GM04503 (cell line): ENCODE data around the gene RRP8.

Experiments used
- DNase-seq: peaks from one replicate; pipeline ENCODE4 v3.0.0-alpha.2; 2012; ENCODE audit warnings: low read depth

Gene RRP8

GRCh38 chr11:6617315-6617781, 13.9 kb upstream of the RRP8 start:
- DNase-seq: no peak

- no peak for DNase-seq
Observed at GRCh38 chr11:6616596-6617250, 13.3 kb upstream of the RRP8 start.

- no peak for DNase-seq
Observed at GRCh38 chr11:6615882-6616585, 12.6 kb upstream of the RRP8 start.

- DNase-seq: no peak
Observed at GRCh38 chr11:6615046-6615445, 11.6 kb upstream of the RRP8 start.

GRCh38 chr11:6614446-6614845, 11.0 kb upstream of the RRP8 start:
- DNase-seq: no peak

GRCh38 chr11:6613496-6613895, 10.1 kb upstream of the RRP8 start:
- no peak for DNase-seq

- DNase-seq: peak; percentile 77
Observed at GRCh38 chr11:6612213-6613041, 9.0 kb upstream of the RRP8 start, which contains the start of gene TAF10. TSS of gene TAF10 (minus strand) at chr11:6612216. CDS start at chr11:6612189, 27 bp downstream.

GRCh38 chr11:6611963-6612212, 8.5 kb upstream of the RRP8 start:
- DNase-seq: no peak

GRCh38 chr11:6611092-6611962, 7.9 kb upstream of the RRP8 start:
- DNase-seq: no peak

GRCh38 chr11:6610591-6610990, 7.2 kb upstream of the RRP8 start:
- DNase-seq: no peak

- no peak for DNase-seq
Observed at GRCh38 chr11:6609502-6610015, 6.1 kb upstream of the RRP8 start.

- DNase-seq: no peak
Observed at GRCh38 chr11:6608726-6609501, 5.5 kb upstream of the RRP8 start.

GRCh38 chr11:6608011-6608410, 4.6 kb upstream of the RRP8 start:
- no peak for DNase-seq

GRCh38 chr11:6607190-6607795, 3.9 kb upstream of the RRP8 start:
- no peak for DNase-seq

- DNase-seq: no peak
Observed at GRCh38 chr11:6606471-6607189, 3.2 kb upstream of the RRP8 start.

- no peak for DNase-seq
Observed at GRCh38 chr11:6604790-6605189, 1.4 kb upstream of the RRP8 start.

GRCh38 chr11:6604081-6604626, 738 bp upstream of the RRP8 start:
- DNase-seq: no peak

GRCh38 chr11:6602096-6602940, 1.1 kb downstream of the RRP8 start:
- no peak for DNase-seq

GRCh38 chr11:6601041-6601461, 2.4 kb downstream of the RRP8 start:
- DNase-seq: no peak
